Inferior parietal cortex (tissue), 1 donor: ENCODE results near the gene ADORA3.

Source experiments
- DNase-seq: peaks from one replicate; pipeline ENCODE4 v3.0.0-alpha.2; 2016; ENCODE audit errors: extremely low spot score

The ADORA3 gene

GRCh38 chr1:111507411-111508201 is 4.2 kb upstream of the ADORA3 start:
- DNase-seq: no peak

- no peak for DNase-seq
These were observed 3.1 kb upstream of the ADORA3 start for GRCh38 chr1:111506561-111506960.

GRCh38 chr1:111505641-111506119 is 2.2 kb upstream of the ADORA3 start:
- no peak for DNase-seq

GRCh38 chr1:111504097-111504496 is 664 bp upstream of the ADORA3 start:
- DNase-seq: no peak

GRCh38 chr1:111501645-111502044 is 1.8 kb downstream of the ADORA3 start:
- no peak for DNase-seq

GRCh38 chr1:111499026-111499785 is 4.2 kb downstream of the ADORA3 start:
- no peak for DNase-seq

GRCh38 chr1:111497592-111497991 is 5.8 kb downstream of the ADORA3 start:
- DNase-seq: no peak

- DNase-seq: no peak
These were observed 7.0 kb downstream of the ADORA3 start for GRCh38 chr1:111496398-111496797.

GRCh38 chr1:111491070-111491469 is 12.4 kb downstream of the ADORA3 start:
- DNase-seq: no peak

- no peak for DNase-seq
These were observed 13.2 kb downstream of the ADORA3 start for GRCh38 chr1:111490220-111490619.

- no peak for DNase-seq
These were observed 13.8 kb downstream of the ADORA3 start for GRCh38 chr1:111489604-111490003.

- DNase-seq: no peak
These were observed 14.8 kb downstream of the ADORA3 start for GRCh38 chr1:111488669-111489068.

- DNase-seq: no peak
These were observed 16.3 kb downstream of the ADORA3 start for GRCh38 chr1:111487133-111487532.

GRCh38 chr1:111486431-111486830 is 17.0 kb downstream of the ADORA3 start:
- DNase-seq: no peak

GRCh38 chr1:111484391-111485026 is 18.9 kb downstream of the ADORA3 start:
- no peak for DNase-seq

- DNase-seq: no peak
These were observed 19.6 kb downstream of the ADORA3 start for GRCh38 chr1:111483876-111484275.

- DNase-seq: no peak
These were observed 20.3 kb downstream of the ADORA3 start for GRCh38 chr1:111483166-111483565.

- peak; percentile 77 for DNase-seq
These were observed 21.8 kb downstream of the ADORA3 start for GRCh38 chr1:111481387-111482221.

- no peak for DNase-seq
These were observed 22.8 kb downstream of the ADORA3 start for GRCh38 chr1:111480674-111481073.

GRCh38 chr1:111476761-111477309 is 26.6 kb downstream of the ADORA3 start:
- no peak for DNase-seq

GRCh38 chr1:111476214-111476613 is 27.2 kb downstream of the ADORA3 start:
- DNase-seq: no peak
